H1 (cell line): Measurements from ENCODE around the gene LIPA. TPM values are rescaled to one million over a fixed set of nuclear protein-coding genes. Genes with fewer than 3 reads are reported as not detected.

ENCODE experiments used
- CTCF ChIA-PET: fragments of 300-600 bp; sonication (Branson Sonifier 250); formaldehyde crosslinking; loops from one replicate; lab custom pipeline; 2021; ENCODE audit not compliant: partially characterized antibody; lab: Charles Lee
- POLR2A ChIA-PET: fragments of 300-600 bp; sonication (Branson Sonifier 250); formaldehyde crosslinking; loops from one replicate; lab custom pipeline; 2021; ENCODE audit warnings: inconsistent platforms; ENCODE audit not compliant: partially characterized antibody; lab: Charles Lee
- DNase-seq, 2 experiments: peaks; one replicate each; pipeline versions ENCODE4 v3.0.0 to v3.0.0-alpha.2; 2010 to 2022; ENCODE audit warnings: low spot score in 2 of 2, low read depth in 1 of 2, mixed read lengths in 1 of 2
- FAIRE-seq: peaks from 2 replicates; lab custom pipeline; 2011; peaks lifted over from hg19 to GRCh38; lab: Jason Lieb, UNC
- H2AFZ ChIP-seq: 2 replicates; pipeline ENCODE4 v1.8.1; 2012; ENCODE audit warnings: low read length, inconsistent platforms
- H2AK5ac ChIP-seq: 2 replicates; pipeline ENCODE4 v1.6.1; 2013; ENCODE audit warnings: low read depth, low read length
- H2BK120ac ChIP-seq: replicated peaks from 2 replicates; pipeline ENCODE3; 2013; ENCODE audit warnings: low read depth, low read length, inconsistent platforms
- H2BK12ac ChIP-seq: 2 replicates; pipeline ENCODE4 v1.6.1; 2013; ENCODE audit warnings: low read depth, low read length
- H2BK15ac ChIP-seq: 2 replicates; pipeline ENCODE4 v1.6.1; 2013; ENCODE audit warnings: low read length
- H2BK20ac ChIP-seq: 2 replicates; pipeline ENCODE4 v1.6.1; 2013; ENCODE audit warnings: low read length
- H2BK5ac ChIP-seq: 2 replicates; pipeline ENCODE4 v1.6.1; 2013; ENCODE audit warnings: low read depth, low read length
- H3K14ac ChIP-seq: 2 replicates; pipeline ENCODE4 v1.6.1; 2013; ENCODE audit warnings: inconsistent platforms; ENCODE audit not compliant: insufficient read length
- H3K18ac ChIP-seq: 2 replicates; pipeline ENCODE4 v1.6.1; 2013; ENCODE audit warnings: low read length; ENCODE audit errors: extremely low read depth
- H3K23ac ChIP-seq: 2 replicates; pipeline ENCODE4 v1.6.1; 2013; ENCODE audit warnings: inconsistent platforms; ENCODE audit not compliant: insufficient read length
- H3K23me2 ChIP-seq: 2 replicates; pipeline ENCODE4 v1.6.1; 2013; ENCODE audit warnings: low read depth, low read length
- H3K27ac ChIP-seq: 2 replicates; pipeline ENCODE4 v1.6.1; 2011; ENCODE audit warnings: low read depth, low read length, inconsistent platforms
- H3K27me3 ChIP-seq, 4 experiments: replicated peaks in 1 of 4; 1 replicate in 1 of 4; 2 replicates in 3 of 4; pipeline versions ENCODE4 v1.6.1 to v1.8.1; 2011 to 2013; ENCODE audit warnings: low read length in 3 of 4, mild to moderate bottlenecking in 3 of 4, inconsistent platforms in 2 of 4, mixed read lengths in 2 of 4, moderate library complexity in 1 of 4; ENCODE audit not compliant: control insufficient read depth in 3 of 4, insufficient read depth in 3 of 4; ENCODE audit errors: extremely low read depth in 1 of 4
- H3K36me3 ChIP-seq, 4 experiments: 2 replicates each; pipeline versions ENCODE4 v1.6.1 to v1.8.1; 2011 to 2013; ENCODE audit warnings: mild to moderate bottlenecking in 4 of 4, low read length in 3 of 4, moderate library complexity in 2 of 4, control low read depth in 1 of 4, inconsistent platforms in 1 of 4; ENCODE audit not compliant: insufficient read depth in 4 of 4, control insufficient read depth in 2 of 4
- H3K4ac ChIP-seq: replicated peaks from 2 replicates; pipeline ENCODE3; 2013; ENCODE audit warnings: low read length, low read depth, mixed read lengths, inconsistent platforms; ENCODE audit not compliant: insufficient read length
- H3K4me1 ChIP-seq, 4 experiments: replicated peaks in 1 of 4; 1 replicate in 1 of 4; 2 replicates in 3 of 4; pipeline versions ENCODE4 v1.6.1 to v1.8.1; 2011 to 2013; ENCODE audit warnings: low read length in 3 of 4, inconsistent platforms in 2 of 4, mixed read lengths in 1 of 4; ENCODE audit not compliant: insufficient read depth in 4 of 4, control insufficient read depth in 3 of 4
- H3K4me2 ChIP-seq, 2 experiments: 2 replicates each; pipeline versions ENCODE4 v1.6.1 to v1.8.1; 2011 to 2013; ENCODE audit warnings: low read depth in 2 of 2, low read length in 2 of 2, control low read depth in 1 of 2, inconsistent platforms in 1 of 2, mild to moderate bottlenecking in 1 of 2; ENCODE audit not compliant: insufficient read depth in 1 of 2
- H3K4me3 ChIP-seq, 4 experiments: fragments of 200-600, 300-600 bp in 1 of 4; sonication (generic), shearing (Covaris generic), sonication (Bioruptor Twin) in 1 of 4; 2 replicates each; pipeline versions ENCODE4 v1.5.1 to v1.8.1; 2011 to 2016; ENCODE audit warnings: low read length in 4 of 4, low read depth in 3 of 4, control low read depth in 2 of 4, inconsistent platforms in 2 of 4, mild to moderate bottlenecking in 2 of 4, mixed read lengths in 1 of 4, moderate library complexity in 1 of 4; ENCODE audit not compliant: insufficient read depth in 2 of 4; ENCODE audit errors: extremely low read depth in 1 of 4
- H3K56ac ChIP-seq: replicated peaks from 2 replicates; pipeline ENCODE3; 2013; ENCODE audit warnings: low read depth, mild to moderate bottlenecking, mixed read lengths, low read length, inconsistent platforms; ENCODE audit not compliant: insufficient read length
- H3K79me1 ChIP-seq: 2 replicates; pipeline ENCODE4 v1.6.1; 2013; ENCODE audit warnings: low read depth, low read length, control low read depth
- H3K79me2 ChIP-seq, 2 experiments: 2 replicates each; pipeline versions ENCODE4 v1.6.1 to v1.8.1; 2012 to 2013; ENCODE audit warnings: low read length in 2 of 2, mild to moderate bottlenecking in 2 of 2, inconsistent platforms in 1 of 2; ENCODE audit not compliant: insufficient read depth in 2 of 2, control insufficient read depth in 1 of 2
- H3K9ac ChIP-seq, 4 experiments: replicated peaks in 1 of 4; 1 replicate in 1 of 4; 2 replicates in 3 of 4; pipeline versions ENCODE4 v1.6.1 to v1.8.1; 2011 to 2013; ENCODE audit warnings: low read depth in 3 of 4, low read length in 3 of 4, control low read depth in 2 of 4, mild to moderate bottlenecking in 2 of 4, moderate library complexity in 2 of 4, inconsistent platforms in 1 of 4; ENCODE audit errors: extremely low read depth in 1 of 4
- H3K9me3 ChIP-seq, 2 experiments: 2 replicates each; pipeline versions ENCODE4 v1.6.1 to v1.8.1; 2012 to 2013; ENCODE audit warnings: mild to moderate bottlenecking in 2 of 2, moderate library complexity in 2 of 2, control low read depth in 1 of 2, inconsistent platforms in 1 of 2, low read depth in 1 of 2, low read length in 1 of 2, mixed read lengths in 1 of 2; ENCODE audit not compliant: insufficient read depth in 2 of 2
- H4K20me1 ChIP-seq, 2 experiments: replicated peaks in 1 of 2; 2 replicates each; pipeline versions ENCODE3 to v1.8.1; 2011 to 2013; ENCODE audit warnings: inconsistent platforms in 2 of 2, low read length in 2 of 2, mild to moderate bottlenecking in 1 of 2; ENCODE audit not compliant: insufficient read depth in 2 of 2, control insufficient read depth in 1 of 2
- H4K5ac ChIP-seq: 2 replicates; pipeline ENCODE4 v1.6.1; 2013; ENCODE audit warnings: low read length, low read depth, mixed read lengths, inconsistent platforms; ENCODE audit not compliant: insufficient read length
- H4K8ac ChIP-seq: 2 replicates; pipeline ENCODE4 v1.8.0; 2013; ENCODE audit warnings: mild to moderate bottlenecking, moderate library complexity, low read length, inconsistent platforms; ENCODE audit not compliant: insufficient read depth; ENCODE audit errors: extremely low read depth
- H4K91ac ChIP-seq: replicated peaks from 2 replicates; pipeline ENCODE3; 2013; ENCODE audit warnings: low read length, mixed read lengths, inconsistent platforms; ENCODE audit not compliant: insufficient read length
- CEBPB ChIP-seq: IDR thresholded peaks from 2 replicates; pipeline ENCODE4 v1.6.1; 2012; ENCODE audit warnings: low read depth, low read length
- EGR1 ChIP-seq: IDR thresholded peaks from 2 replicates; pipeline ENCODE4 v1.6.1; 2011; ENCODE audit warnings: low read depth, low read length, borderline replicate concordance
- EP300 ChIP-seq, 2 experiments: IDR thresholded peaks; 1 replicate in 1 of 2; 2 replicates in 1 of 2; pipeline ENCODE4 v1.6.1; 2011 to 2012; ENCODE audit warnings: low read depth in 2 of 2, low read length in 2 of 2, mild to moderate bottlenecking in 2 of 2, borderline replicate concordance in 1 of 2, inconsistent platforms in 1 of 2, moderate library complexity in 1 of 2
- GABPA ChIP-seq: IDR thresholded peaks from 2 replicates; pipeline ENCODE4 v1.6.1; 2011; ENCODE audit warnings: mild to moderate bottlenecking, low read length, moderate library complexity, borderline replicate concordance; ENCODE audit not compliant: insufficient read depth
- GTF2F1 ChIP-seq: IDR thresholded peaks from 2 replicates; pipeline ENCODE4 v1.6.1; 2012; ENCODE audit warnings: low read depth, low read length, improper control_type of control experiment, borderline replicate concordance
- HDAC6 ChIP-seq: IDR thresholded peaks from one replicate; pipeline ENCODE4 v1.7.1; 2012; ENCODE audit warnings: low read depth, mild to moderate bottlenecking, inconsistent platforms, low read length, moderate library complexity
- MAFK ChIP-seq: IDR thresholded peaks from 2 replicates; pipeline ENCODE4 v1.6.1; 2012; ENCODE audit warnings: low read depth, mild to moderate bottlenecking, improper control_type of control experiment, low read length
- NANOG ChIP-seq: IDR thresholded peaks from 2 replicates; pipeline ENCODE4 v1.6.1; 2011; ENCODE audit warnings: low read length, low read depth, mild to moderate bottlenecking, inconsistent platforms; ENCODE audit not compliant: insufficient read depth, poor library complexity, severe bottlenecking
- SIX5 ChIP-seq: IDR thresholded peaks from 2 replicates; pipeline ENCODE4 v1.6.1; 2011; ENCODE audit warnings: mild to moderate bottlenecking, low read depth, low read length
- TBP ChIP-seq: IDR thresholded peaks from 2 replicates; pipeline ENCODE4 v1.6.1; 2011; ENCODE audit warnings: low read depth, low read length, improper control_type of control experiment
- whole genome bisulfite sequencing, 2 experiments: shearing (Covaris generic) in 1 of 2; methylation state at CpG; one replicate each; pipeline versions ENCODE4 v1.1.6 to v1.1.7; 2013 to 2015; ENCODE audit warnings: low lambda C conversion rate in 2 of 2, mixed read lengths in 2 of 2, inconsistent platforms in 1 of 2, low coverage in 1 of 2, missing lambda C conversion rate in 1 of 2; ENCODE audit not compliant: insufficient replicate concordance in 2 of 2, insufficient coverage in 1 of 2, insufficient read length in 1 of 2; ENCODE audit errors: extremely low coverage in 1 of 2, missing lambda C conversion rate in 1 of 2; 5-methylcytosine and 5-hydroxymethylcytosine counted together
- polyA plus RNA-seq, 7 experiments: library from polyadenylated mRNA; depleted of rRNA in 3 of 7; stranded (reverse) in 5 of 7; unstranded in 2 of 7; fragments of >200 nt in 5 of 7; fragments of 200-250 nt in 2 of 7; gene quantifications; 1 replicate in 5 of 7; 2 replicates in 1 of 7; 4 replicates in 1 of 7; pipeline versions ENCODE4 v1.2.1 to v1.2.3, GENCODE V29; 2011 to 2013; ENCODE audit warnings: missing spikeins in 2 of 7, mixed read lengths in 2 of 7
- total RNA-seq: library from RNA; stranded (reverse); fragmentation: NEBNext Ultra II Directional; extraction: Animal tissue kit (Norgen Biotek cat#: 25700); gene quantifications from 2 replicates; pipeline ENCODE4 v1.2.1, GENCODE V29; 2021

LIPA gene
- total and polyA plus RNA-seq, 2 of the 8 experiments (the other 6 are each of a cell fraction or from before 2014, with no cell fraction given): 18.1 to 32.4 TPM

- Histone ChIP-seq H3K4me3 (no peak overlapping the region), H3K9me3 (no peaks in the 10 kb centered on the region), H3K4me2 (no peak overlapping the region), H2BK15ac (no peak overlapping the region), H3K27ac (no peak overlapping the region), H2BK120ac (no peak overlapping the region), H4K91ac (no peak overlapping the region), H3K9ac (no peak overlapping the region), H3K4ac (no peak overlapping the region), H2BK5ac (no peak overlapping the region), H3K79me2 (no peaks in the 10 kb centered on the region), H2AFZ (no peak overlapping the region), H3K23ac (no peak overlapping the region), H4K8ac (no peak overlapping the region), H2BK20ac (no peak overlapping the region), H3K56ac (no peak overlapping the region), H3K79me1 (no peaks in the 10 kb centered on the region), H4K20me1 (no peaks in the 10 kb centered on the region), H3K4me1 (peaks cover 0 to 16% (median 9%) of the 10 kb centered on the region in 4 experiments; a peak in 6 of 7 replicates), H3K14ac (no peak overlapping the region), H3K27me3 (peaks cover 9 to 36% (median 32%) of the 10 kb centered on the region in 4 experiments), H3K18ac (no peak overlapping the region), H2AK5ac (no peak overlapping the region), H3K23me2 (peaks cover 15% of the 10 kb centered on the region), H2BK12ac (no peak overlapping the region), H4K5ac (no peak overlapping the region), H3K36me3 (no peaks in the 10 kb centered on the region)
- FAIRE-seq: no peak
- ChIA-PET CTCF (interaction anchor here (0.9 to 9.3 kb wide), 7 partner anchors 8 to 278 kb away, joined by 3 to 67 read pairs (median 5); no protein-coding TSS in a partner anchor), POLR2A (no interaction called here)
- WGBS, 2 experiments: 89% methylated on average over 3 of the region's 3 CpGs; no CpG with 5 or more reads in 1 of the 2 experiments
- no peak for DNase-seq
- TF ChIP-seq NANOG (no peak), SIX5 (no peak), EGR1 (no peak), CEBPB (no peak), GTF2F1 (no peak), GABPA (no peak), EP300 (IDR thresholded peaks at IDR 0.05; ENCODE audit: borderline replicate concordance in 1 of 2, low read depth in 2 of 2, low read length in 2 of 2) (no peak), HDAC6 (no peak), MAFK (no peak), TBP (no peak)
Measured at GRCh38 chr10:89210794-89211425, 40.7 kb downstream of the LIPA start.
